NCI-H2196 treated with DMSO at 0.1 percent for 48 hours (cell line): ENCODE measurements around the gene COMT.

Source experiments
- DNase-seq: peaks from one replicate; lab custom pipeline; 2025; ENCODE audit not compliant: unreplicated experiment; lab: John Stamatoyannopoulos, UW

Gene COMT

GRCh38 chr22:19992481-19992911 lies 50.9 kb downstream of the COMT start:
- no peak for DNase-seq

GRCh38 chr22:19992921-19993355 lies 51.4 kb downstream of the COMT start:
- DNase-seq = no peak

- no peak for DNase-seq
Observed at GRCh38 chr22:19993926-19994325, 52.4 kb downstream of the COMT start.

- DNase-seq = no peak
Observed at GRCh38 chr22:19994851-19995610, 53.5 kb downstream of the COMT start.

GRCh38 chr22:19995611-19996339 lies 54.2 kb downstream of the COMT start:
- DNase-seq = no peak

- DNase-seq = no peak
Observed at GRCh38 chr22:19996694-19997384, 55.3 kb downstream of the COMT start.

- DNase-seq = no peak
Observed at GRCh38 chr22:19997561-19998231, 56.1 kb downstream of the COMT start.

- no peak for DNase-seq
Observed at GRCh38 chr22:19998232-19998951, 56.8 kb downstream of the COMT start.

- DNase-seq = no peak
Observed at GRCh38 chr22:19998991-19999820, 57.6 kb downstream of the COMT start.

- no peak for DNase-seq
Observed at GRCh38 chr22:20000246-20001081, 58.9 kb downstream of the COMT start.

GRCh38 chr22:20001082-20001638 lies 59.6 kb downstream of the COMT start:
- DNase-seq = no peak

GRCh38 chr22:20002128-20002527 lies 60.6 kb downstream of the COMT start:
- DNase-seq = no peak

GRCh38 chr22:20002636-20003035 lies 61.1 kb downstream of the COMT start:
- DNase-seq = no peak

GRCh38 chr22:20003304-20003703 lies 61.7 kb downstream of the COMT start:
- no peak for DNase-seq

- DNase-seq = no peak
Observed at GRCh38 chr22:20004464-20004863, 62.9 kb downstream of the COMT start.

- no peak for DNase-seq
Observed at GRCh38 chr22:20008221-20008995, 66.8 kb downstream of the COMT start.

- DNase-seq = no peak
Observed at GRCh38 chr22:20009018-20009491, 67.5 kb downstream of the COMT start.
